Esophagus muscularis mucosa (tissue), 4 donors: ENCODE measurements around the gene PSMD13.

ENCODE experiments used
- CTCF ChIP-seq, 3 experiments: fragments of 200-600 bp in 2 of 3; fragments of 450-650 bp in 1 of 3; sonication (generic) in 2 of 3; IDR thresholded peaks; one replicate each; pipeline ENCODE4 v1.5.1; 2017 to 2019; ENCODE audit warnings: antibody characterized with exemption in 3 of 3, mild to moderate bottlenecking in 2 of 3, moderate library complexity in 1 of 3
- EP300 ChIP-seq: sonication (generic); formaldehyde crosslinking; IDR thresholded peaks from one replicate; pipeline ENCODE4 v1.6.1; 2017; ENCODE audit warnings: antibody characterized with exemption
- POLR2A ChIP-seq: fragments of 450-650 bp; IDR thresholded peaks from one replicate; pipeline ENCODE4 v1.6.1; 2017; ENCODE audit warnings: antibody characterized with exemption, moderate library complexity, mild to moderate bottlenecking, low read depth
- POLR2AphosphoS5 ChIP-seq, 2 donors: sonication (generic); formaldehyde crosslinking; IDR thresholded peaks; one replicate each; pipeline ENCODE4 v1.6.1; 2017; ENCODE audit warnings: antibody characterized with exemption in 2 of 2

- TF ChIP-seq CTCF (IDR thresholded peaks at IDR 0.05): no peak
- no peak for TF ChIP-seq POLR2AphosphoS5 (IDR thresholded peaks at IDR 0.05)
- no peak for TF ChIP-seq EP300
- TF ChIP-seq POLR2A: no peak
Observed at GRCh38 chr11:202490-202889, 34.3 kb upstream of the PSMD13 start.
